Measurements from ENCODE around the gene TRPM8. TPM values are rescaled to one million over a fixed set of nuclear protein-coding genes. Genes with fewer than 3 reads are reported as not detected.

Gene TRPM8
- total and polyA plus RNA-seq, 2 of the 13 experiments (the other 11 are each of a cell fraction or from before 2014, with no cell fraction given) = 0.12 TPM; not detected in 1

- POLR2A ChIA-PET = interaction anchor here (1.0 kb wide), 1 partner anchor 15 kb away, joined by 4 read pairs; no protein-coding TSS in a partner anchor
- no peaks in the 10 kb centered on the region for H4K20me1 ChIP-seq (ENCODE audit: insufficient read depth, low read length)
- in situ Hi-C loops (cut with HindIII; ENCODE audit: extremely low pct_ligation_motif_present, low pct_unique_long_range_greater_than_20kb) (loop anchor here (25.0 kb wide), 1 partner anchor 1131 kb away; no protein-coding TSS in a partner anchor), intact Hi-C loops (cut with micrococcal nuclease; ENCODE audit: unreplicated experiment) (no loop called here)
- H2AFZ ChIP-seq (ENCODE audit: low read length) = no peak overlapping the region
- BruUV-seq (replicated peaks) = TSS peak; percentile 92
- FAIRE-seq (peak; percentile 63), ATAC-seq (peak; percentile 74), DNase-seq (ENCODE audit: low spot score) (peak; percentile 81)
- peak overlapping the region; percentile 28 for H3K27ac ChIP-seq (ENCODE audit: extremely low read length, insufficient read depth, low read length)
- no peaks in the 10 kb centered on the region for H3K27me3 ChIP-seq (ENCODE audit: control insufficient read depth in 1 of 2, insufficient read depth in 2 of 2, low read length in 2 of 2)
- H3K36me3 ChIP-seq (replicated peaks in 1 of 2; ENCODE audit: control insufficient read depth in 1 of 2, insufficient read depth in 2 of 2, low read length in 2 of 2) = no peaks in the 10 kb centered on the region
- CTCF ChIA-PET (ENCODE audit: low intra/inter-chr PET ratio, low total read pairs) = no interaction called here
- H3K9me3 ChIP-seq (ENCODE audit: low read length) = no peaks in the 10 kb centered on the region
- no peak overlapping the region for H3K9ac ChIP-seq (ENCODE audit: insufficient read depth, low read depth, low read length)
- H3K79me2 ChIP-seq (ENCODE audit: insufficient read depth, low read length) = no peaks in the 10 kb centered on the region
- WGBS (ENCODE audit: low lambda C conversion rate) = 19% methylated on average over 9 of the region's 9 CpGs
- peak overlapping the region in 1 of 3 experiments; percentile 4; a peak in 1 of 6 replicates for H3K4me3 ChIP-seq (replicated peaks in 1 of 3; ENCODE audit: insufficient read depth in 1 of 3, low read depth in 2 of 3, low read length in 3 of 3)
- H3K4me2 ChIP-seq (ENCODE audit: low read depth, low read length) = peak overlapping the region; percentile 46
- H3K4me1 ChIP-seq (ENCODE audit: insufficient read depth, low read length) = peaks cover 42% of the 10 kb centered on the region
- TF ChIP-seq ZNF234 (CRISPR knock-in tag; conservative IDR thresholded peaks at IDR 0.05) (no peak), ZNF260 (CRISPR knock-in tag; IDR thresholded peaks at IDR 0.05; ENCODE audit: borderline replicate concordance, low read depth) (no peak), ZNF180 (CRISPR knock-in tag; IDR thresholded peaks at IDR 0.05; ENCODE audit: borderline replicate concordance, low read depth) (no peak), AHDC1 (CRISPR knock-in tag; IDR thresholded peaks at IDR 0.05; ENCODE audit: borderline replicate concordance) (peak; percentile 64; the same call in 1 of the 2 replicates), ZNF547 (CRISPR knock-in tag; IDR thresholded peaks at IDR 0.05) (no peak), ZNF772 (CRISPR knock-in tag; IDR thresholded peaks at IDR 0.05) (no peak), ZNF652 (CRISPR knock-in tag; IDR thresholded peaks at IDR 0.05; ENCODE audit: borderline replicate concordance, low read depth) (no peak), SMYD3 (CRISPR knock-in tag; IDR thresholded peaks at IDR 0.05) (no peak), KDM6A (CRISPR knock-in tag; IDR thresholded peaks at IDR 0.05; ENCODE audit: low read depth) (peak; percentile 42; the same call in 1 of the 2 replicates), ZNF761 (CRISPR knock-in tag; conservative IDR thresholded peaks at IDR 0.05) (no peak), MTF1 (CRISPR knock-in tag; IDR thresholded peaks at IDR 0.05) (no peak), KDM5B (CRISPR knock-in tag; IDR thresholded peaks at IDR 0.05; ENCODE audit: borderline replicate concordance) (no peak), AGO2 (optimal IDR thresholded peaks at IDR 0.05; ENCODE audit: low read depth, low read length) (no peak), EEA1 (CRISPR knock-in tag; IDR thresholded peaks at IDR 0.05; ENCODE audit: borderline replicate concordance) (no peak), DNMT1 (CRISPR knock-in tag; IDR thresholded peaks at IDR 0.05) (no peak), SMARCC2 (IDR thresholded peaks at IDR 0.05) (no peak), ZNF205 (CRISPR knock-in tag; IDR thresholded peaks at IDR 0.05) (no peak), ZBTB21 (CRISPR knock-in tag; IDR thresholded peaks at IDR 0.05) (no peak), REXO4 (CRISPR knock-in tag; IDR thresholded peaks at IDR 0.05; ENCODE audit: borderline replicate concordance) (no peak), ZFP90 (CRISPR knock-in tag; IDR thresholded peaks at IDR 0.05; ENCODE audit: borderline replicate concordance) (no peak)
Observed at GRCh38 chr2:233981574-233982420, 64.6 kb downstream of the TRPM8 start.
